SK-N-SH (cell line): ENCODE results near the gene PPRC1. TPM values are rescaled to one million over a fixed set of nuclear protein-coding genes. Genes with fewer than 3 reads are reported as not detected.

ENCODE experiments used
- CTCF ChIA-PET: fragments of 300-600, 350-600 bp; formaldehyde crosslinking; extraction: SDS; loops from one replicate; lab custom pipeline; 2021; lab: Yijun Ruan, JAX
- POLR2A ChIA-PET: fragments of 350-600 bp; sonication (Branson Sonifier 250); formaldehyde crosslinking; extraction: SDS; loops from one replicate; lab custom pipeline; 2020; ENCODE audit warnings: antibody characterized with exemption, inconsistent platforms; lab: Yijun Ruan, JAX
- DNase-seq: peaks from one replicate; pipeline ENCODE4 v3.0.0; 2012
- H2AFZ ChIP-seq: fragments of 200-600 bp; sonication (generic); 2 replicates; pipeline ENCODE4 v1.8.1; 2016; ENCODE audit warnings: antibody characterized with exemption, mild to moderate bottlenecking, low read depth
- H3F3A ChIP-seq: fragments of 200-600 bp; sonication (generic); replicated peaks from 2 replicates; pipeline ENCODE3; 2016; ENCODE audit warnings: antibody characterized with exemption, mild to moderate bottlenecking; ENCODE audit not compliant: insufficient read depth
- H3K27ac ChIP-seq, 2 experiments: fragments of 200-500 bp in 1 of 2; fragments of 200-600 bp in 1 of 2; sonication (Bioruptor generic) in 1 of 2; sonication (generic), shearing (Covaris generic) in 1 of 2; 2 replicates each; pipeline versions ENCODE4 v1.5.1 to v1.6.1; 2014 to 2016; ENCODE audit warnings: low read depth in 2 of 2, inconsistent platforms in 1 of 2, low read length in 1 of 2, mild to moderate bottlenecking in 1 of 2, mixed read lengths in 1 of 2
- H3K27me3 ChIP-seq: fragments of 200-600 bp; sonication (generic), shearing (Covaris generic); 2 replicates; pipeline ENCODE4 v1.6.1; 2016; ENCODE audit warnings: mixed run types; ENCODE audit not compliant: insufficient read depth
- H3K36me3 ChIP-seq, 2 experiments: fragments of 200-500 bp in 1 of 2; fragments of 200-600 bp in 1 of 2; sonication (Bioruptor generic) in 1 of 2; sonication (generic) in 1 of 2; replicated peaks in 1 of 2; 2 replicates each; pipeline versions ENCODE3 to v1.5.1; 2014 to 2016; ENCODE audit warnings: low read length in 1 of 2, mild to moderate bottlenecking in 1 of 2; ENCODE audit not compliant: insufficient read depth in 2 of 2, control insufficient read depth in 1 of 2
- H3K4me1 ChIP-seq, 2 experiments: fragments of 200-500 bp in 1 of 2; fragments of 200-600 bp in 1 of 2; sonication (Bioruptor generic) in 1 of 2; sonication (generic), shearing (Covaris generic) in 1 of 2; 2 replicates each; pipeline versions ENCODE4 v1.5.1 to v1.6.1; 2014 to 2016; ENCODE audit warnings: low read depth in 1 of 2, low read length in 1 of 2, mixed run types in 1 of 2; ENCODE audit not compliant: insufficient read depth in 2 of 2, control insufficient read depth in 1 of 2
- H3K4me2 ChIP-seq: fragments of 200-600 bp; sonication (generic), shearing (Covaris generic); 2 replicates; pipeline ENCODE4 v1.6.1; 2017; ENCODE audit warnings: mixed run types
- H3K4me3 ChIP-seq, 2 experiments: fragments of 200-500 bp in 1 of 2; fragments of 200-600 bp in 1 of 2; sonication (Bioruptor generic) in 1 of 2; sonication (generic), shearing (Covaris generic) in 1 of 2; 2 replicates each; pipeline versions ENCODE4 v1.5.1 to v1.8.1; 2014 to 2016; ENCODE audit warnings: low read depth in 2 of 2, inconsistent platforms in 1 of 2, low read length in 1 of 2, mild to moderate bottlenecking in 1 of 2, mixed read lengths in 1 of 2, moderate library complexity in 1 of 2
- H3K79me2 ChIP-seq: fragments of 200-600 bp; sonication (generic); 2 replicates; pipeline ENCODE4 v1.8.1; 2017; ENCODE audit warnings: mild to moderate bottlenecking; ENCODE audit not compliant: insufficient read depth
- H3K9ac ChIP-seq: fragments of 200-600 bp; sonication (generic); 2 replicates; pipeline ENCODE4 v1.6.1; 2017; ENCODE audit warnings: mixed run types
- H3K9me2 ChIP-seq: fragments of 200-600 bp; sonication (generic); 2 replicates; pipeline ENCODE4 v1.6.1; 2017; ENCODE audit warnings: mixed run types
- H3K9me3 ChIP-seq: fragments of 200-600 bp; sonication (generic); 2 replicates; pipeline ENCODE4 v1.6.1; 2017; ENCODE audit warnings: mixed run types, mild to moderate bottlenecking, moderate library complexity
- H4K20me1 ChIP-seq: fragments of 200-600 bp; sonication (generic); 2 replicates; pipeline ENCODE4 v1.6.1; 2017; ENCODE audit warnings: mild to moderate bottlenecking, mixed run types; ENCODE audit not compliant: insufficient read depth
- ELF1 ChIP-seq: IDR thresholded peaks from 2 replicates; pipeline ENCODE4 v1.4.0; 2012
- FOXJ3 ChIP-seq: sonication (generic); formaldehyde crosslinking; IDR thresholded peaks from 2 replicates; pipeline ENCODE4 v1.5.1; 2020; ENCODE audit warnings: mild to moderate bottlenecking, missing genetic modification reagents
- GABPA ChIP-seq: IDR thresholded peaks from 2 replicates; pipeline ENCODE4 v1.4.0; 2012; ENCODE audit warnings: low read depth, mild to moderate bottlenecking
- JUND ChIP-seq: IDR thresholded peaks from 2 replicates; pipeline ENCODE4 v1.4.0; 2012
- MEF2A ChIP-seq: IDR thresholded peaks from 2 replicates; pipeline ENCODE4 v1.4.0; 2012; ENCODE audit warnings: low read depth, borderline replicate concordance
- MXI1 ChIP-seq: IDR thresholded peaks from 2 replicates; pipeline ENCODE4 v1.6.1; 2012; ENCODE audit warnings: mild to moderate bottlenecking, low read depth, low read length, improper control_type of control experiment
- NFIC ChIP-seq: IDR thresholded peaks from 2 replicates; pipeline ENCODE4 v1.4.0; 2012; ENCODE audit warnings: borderline replicate concordance
- NRF1 ChIP-seq: IDR thresholded peaks from 2 replicates; pipeline ENCODE4 v1.6.1; 2012; ENCODE audit warnings: low read depth, mild to moderate bottlenecking, low read length
- PBX3 ChIP-seq: IDR thresholded peaks from 2 replicates; pipeline ENCODE4; 2012
- REST ChIP-seq: IDR thresholded peaks from 2 replicates; pipeline ENCODE4 v1.6.1; 2012; ENCODE audit warnings: mild to moderate bottlenecking, low read depth, low read length, moderate library complexity
- RFX5 ChIP-seq: IDR thresholded peaks from 2 replicates; pipeline ENCODE4 v1.6.1; 2012; ENCODE audit warnings: mild to moderate bottlenecking, improper control_type of control experiment, low read length
- SIN3A ChIP-seq: IDR thresholded peaks from 2 replicates; pipeline ENCODE4 v1.6.1; 2012; ENCODE audit warnings: low read depth, mild to moderate bottlenecking, low read length, moderate library complexity, borderline replicate concordance
- SMC3 ChIP-seq: IDR thresholded peaks from 2 replicates; pipeline ENCODE4 v1.6.1; 2012; ENCODE audit warnings: low read depth, low read length, improper control_type of control experiment
- TCF12 ChIP-seq: IDR thresholded peaks from 2 replicates; pipeline ENCODE4 v1.4.0; 2012
- TEAD4 ChIP-seq: IDR thresholded peaks from 2 replicates; pipeline ENCODE4 v1.4.0; 2012; ENCODE audit warnings: mild to moderate bottlenecking, borderline replicate concordance; ENCODE audit not compliant: insufficient read depth
- YY1 ChIP-seq: IDR thresholded peaks from 2 replicates; pipeline ENCODE4 v1.4.0; 2012; ENCODE audit warnings: low read depth, mild to moderate bottlenecking
- WGBS: methylation state at CpG from one replicate; pipeline ENCODE4 v1.1.6; 2017; ENCODE audit warnings: low lambda C conversion rate; 5-methylcytosine and 5-hydroxymethylcytosine counted together
- polyA plus RNA-seq, 3 experiments: library from polyadenylated mRNA; depleted of rRNA; stranded (reverse); fragments of >200 nt; gene quantifications; 2 replicates each; pipeline ENCODE4 v1.2.3, GENCODE V29; 2012
- TF ChIP-seq, protein P1 (sequence below): fragments of 150-350 bp; IDR thresholded peaks from 2 replicates; pipeline ENCODE4 v1.6.1; 2017; ENCODE audit warnings: antibody characterized with exemption, low read length, low read depth, borderline replicate concordance
- TF ChIP-seq, protein P2 (sequence below): fragments of 150-350 bp; IDR thresholded peaks from 2 replicates; pipeline ENCODE4 v1.6.1; 2016; ENCODE audit warnings: mild to moderate bottlenecking, low read depth, low read length
- TF ChIP-seq, protein P3 (sequence below): IDR thresholded peaks from 2 replicates; pipeline ENCODE4 v1.4.0; 2012; ENCODE audit warnings: low read depth

The PPRC1 gene
- polyA plus RNA-seq, 1 of the 3 experiments (the other 2 are of a cell fraction): 23.1 TPM

DNA sequence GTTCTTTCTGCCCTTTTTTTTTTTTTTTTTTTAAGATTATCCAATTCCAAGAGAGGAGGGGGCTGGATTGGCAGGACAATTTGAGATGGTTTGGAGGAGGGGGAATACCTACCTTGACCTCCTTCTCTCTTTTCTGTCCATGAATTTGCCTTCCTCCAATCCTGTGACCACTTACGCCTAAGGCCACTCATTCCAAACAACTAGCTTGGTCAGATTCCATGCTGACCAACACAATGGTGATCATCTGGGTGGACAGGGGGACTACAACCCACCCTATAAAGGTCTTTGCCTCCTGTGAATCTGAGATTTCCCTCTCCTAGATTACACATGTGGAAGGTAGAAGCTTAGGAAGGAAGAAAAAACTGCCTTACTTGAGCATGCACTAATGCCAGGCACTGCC lies 10.4 kb upstream of the PPRC1 start (continued):
- TF ChIP-seq PBX3: no peak
- no peak for TF ChIP-seq RFX5
- no peak for TF ChIP-seq TEAD4
- TF ChIP-seq, protein P1, sequence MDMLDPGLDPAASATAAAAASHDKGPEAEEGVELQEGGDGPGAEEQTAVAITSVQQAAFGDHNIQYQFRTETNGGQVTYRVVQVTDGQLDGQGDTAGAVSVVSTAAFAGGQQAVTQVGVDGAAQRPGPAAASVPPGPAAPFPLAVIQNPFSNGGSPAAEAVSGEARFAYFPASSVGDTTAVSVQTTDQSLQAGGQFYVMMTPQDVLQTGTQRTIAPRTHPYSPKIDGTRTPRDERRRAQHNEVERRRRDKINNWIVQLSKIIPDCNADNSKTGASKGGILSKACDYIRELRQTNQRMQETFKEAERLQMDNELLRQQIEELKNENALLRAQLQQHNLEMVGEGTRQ: no peak
- TF ChIP-seq JUND: no peak
- no peak for TF ChIP-seq FOXJ3 (CRISPR knock-in tag)

GRCh38 chr10:102123223-102123622 lies 9.6 kb upstream of the PPRC1 start:
- Histone ChIP-seq H3K4me1 (peaks cover 15 to 27% of the 10 kb centered on the region in 2 experiments; a peak in 3 of 4 replicates), H3F3A (peaks cover 20% of the 10 kb centered on the region), H3K4me2 (no peak overlapping the region), H3K9me2 (no peaks in the 10 kb centered on the region), H3K36me3 (no peaks in the 10 kb centered on the region), H3K27ac (no peak overlapping the region), H4K20me1 (no peaks in the 10 kb centered on the region), H3K79me2 (peaks cover 22% of the 10 kb centered on the region), H3K4me3 (no peak overlapping the region), H2AFZ (no peak overlapping the region), H3K9me3 (no peaks in the 10 kb centered on the region), H3K27me3 (no peaks in the 10 kb centered on the region), H3K9ac (no peak overlapping the region)
- TF ChIP-seq SIN3A (no peak), TEAD4 (no peak), YY1 (no peak), NRF1 (no peak), REST (no peak), MEF2A (no peak), ELF1 (no peak), RFX5 (no peak), MXI1 (no peak), PBX3 (no peak), SMC3 (no peak), GABPA (no peak), NFIC (no peak), TCF12 (no peak)
- TF ChIP-seq, protein P1: no peak
- TF ChIP-seq, protein P2, sequence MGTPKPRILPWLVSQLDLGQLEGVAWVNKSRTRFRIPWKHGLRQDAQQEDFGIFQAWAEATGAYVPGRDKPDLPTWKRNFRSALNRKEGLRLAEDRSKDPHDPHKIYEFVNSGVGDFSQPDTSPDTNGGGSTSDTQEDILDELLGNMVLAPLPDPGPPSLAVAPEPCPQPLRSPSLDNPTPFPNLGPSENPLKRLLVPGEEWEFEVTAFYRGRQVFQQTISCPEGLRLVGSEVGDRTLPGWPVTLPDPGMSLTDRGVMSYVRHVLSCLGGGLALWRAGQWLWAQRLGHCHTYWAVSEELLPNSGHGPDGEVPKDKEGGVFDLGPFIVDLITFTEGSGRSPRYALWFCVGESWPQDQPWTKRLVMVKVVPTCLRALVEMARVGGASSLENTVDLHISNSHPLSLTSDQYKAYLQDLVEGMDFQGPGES: no peak
- TF ChIP-seq, protein P3, sequence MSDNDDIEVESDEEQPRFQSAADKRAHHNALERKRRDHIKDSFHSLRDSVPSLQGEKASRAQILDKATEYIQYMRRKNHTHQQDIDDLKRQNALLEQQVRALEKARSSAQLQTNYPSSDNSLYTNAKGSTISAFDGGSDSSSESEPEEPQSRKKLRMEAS: no peak
- DNase-seq: no peak
- WGBS: 90% methylated on average over 3 of the region's 3 CpGs
- POLR2A ChIA-PET: interaction anchor here (0.6 kb wide), 1 partner anchor 298 kb away, joined by 3 read pairs; the partner anchor contains the start of gene FBXL15
- CTCF ChIA-PET: interaction anchor here (1.2 to 3.6 kb wide), 4 partner anchors 9 to 271 kb away, joined by 3 to 39 read pairs (median 4); partner anchors contain the start of gene PPRC1
